GM12874 (cell line): ENCODE results near the gene CEP78.

Experiments
- TF ChIP-seq, protein P1 (sequence below): IDR thresholded peaks from 2 replicates; pipeline ENCODE4 v1.5.1; 2011; ENCODE audit warnings: low read depth, mild to moderate bottlenecking, control low read depth, low read length, moderate library complexity; ENCODE audit not compliant: insufficient read depth

The CEP78 gene

DNA sequence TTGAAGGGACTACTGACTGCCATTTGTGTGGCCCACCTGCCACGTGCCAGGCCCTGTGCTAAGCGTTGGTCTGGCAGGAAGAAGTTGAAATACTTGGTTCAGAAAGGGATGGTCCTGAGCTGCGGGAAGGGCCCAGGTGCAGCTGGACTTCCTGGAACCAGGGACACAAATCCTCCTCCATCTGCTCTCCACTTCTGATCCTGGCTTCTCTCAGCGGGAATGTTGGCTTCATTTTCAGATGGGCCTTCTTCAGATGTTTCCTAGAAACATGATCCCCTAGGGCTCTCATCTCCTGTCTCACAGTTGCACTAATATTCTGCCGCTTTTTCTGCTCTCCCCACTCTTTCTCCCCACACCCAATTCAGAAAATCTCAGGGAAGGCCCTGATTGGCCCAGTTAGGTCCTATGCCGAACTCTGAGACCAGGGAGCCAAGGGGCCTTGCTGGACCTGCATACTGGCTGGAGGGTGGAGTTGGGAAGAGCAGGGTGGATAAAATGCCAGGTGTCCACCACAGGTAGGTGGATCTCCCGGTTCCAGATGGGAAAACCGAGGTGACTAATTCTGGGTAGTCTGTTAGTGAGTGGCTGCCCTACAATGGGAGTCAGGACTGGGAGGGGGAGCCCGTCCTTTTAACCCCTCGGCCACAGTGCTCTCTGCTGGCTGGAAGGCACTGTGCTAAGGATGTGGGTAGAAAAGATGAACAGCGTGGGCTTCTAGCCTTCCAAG lies 80.5 kb downstream of the CEP78 start:
- TF ChIP-seq, protein P1, sequence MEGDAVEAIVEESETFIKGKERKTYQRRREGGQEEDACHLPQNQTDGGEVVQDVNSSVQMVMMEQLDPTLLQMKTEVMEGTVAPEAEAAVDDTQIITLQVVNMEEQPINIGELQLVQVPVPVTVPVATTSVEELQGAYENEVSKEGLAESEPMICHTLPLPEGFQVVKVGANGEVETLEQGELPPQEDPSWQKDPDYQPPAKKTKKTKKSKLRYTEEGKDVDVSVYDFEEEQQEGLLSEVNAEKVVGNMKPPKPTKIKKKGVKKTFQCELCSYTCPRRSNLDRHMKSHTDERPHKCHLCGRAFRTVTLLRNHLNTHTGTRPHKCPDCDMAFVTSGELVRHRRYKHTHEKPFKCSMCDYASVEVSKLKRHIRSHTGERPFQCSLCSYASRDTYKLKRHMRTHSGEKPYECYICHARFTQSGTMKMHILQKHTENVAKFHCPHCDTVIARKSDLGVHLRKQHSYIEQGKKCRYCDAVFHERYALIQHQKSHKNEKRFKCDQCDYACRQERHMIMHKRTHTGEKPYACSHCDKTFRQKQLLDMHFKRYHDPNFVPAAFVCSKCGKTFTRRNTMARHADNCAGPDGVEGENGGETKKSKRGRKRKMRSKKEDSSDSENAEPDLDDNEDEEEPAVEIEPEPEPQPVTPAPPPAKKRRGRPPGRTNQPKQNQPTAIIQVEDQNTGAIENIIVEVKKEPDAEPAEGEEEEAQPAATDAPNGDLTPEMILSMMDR: no peak

DNA sequence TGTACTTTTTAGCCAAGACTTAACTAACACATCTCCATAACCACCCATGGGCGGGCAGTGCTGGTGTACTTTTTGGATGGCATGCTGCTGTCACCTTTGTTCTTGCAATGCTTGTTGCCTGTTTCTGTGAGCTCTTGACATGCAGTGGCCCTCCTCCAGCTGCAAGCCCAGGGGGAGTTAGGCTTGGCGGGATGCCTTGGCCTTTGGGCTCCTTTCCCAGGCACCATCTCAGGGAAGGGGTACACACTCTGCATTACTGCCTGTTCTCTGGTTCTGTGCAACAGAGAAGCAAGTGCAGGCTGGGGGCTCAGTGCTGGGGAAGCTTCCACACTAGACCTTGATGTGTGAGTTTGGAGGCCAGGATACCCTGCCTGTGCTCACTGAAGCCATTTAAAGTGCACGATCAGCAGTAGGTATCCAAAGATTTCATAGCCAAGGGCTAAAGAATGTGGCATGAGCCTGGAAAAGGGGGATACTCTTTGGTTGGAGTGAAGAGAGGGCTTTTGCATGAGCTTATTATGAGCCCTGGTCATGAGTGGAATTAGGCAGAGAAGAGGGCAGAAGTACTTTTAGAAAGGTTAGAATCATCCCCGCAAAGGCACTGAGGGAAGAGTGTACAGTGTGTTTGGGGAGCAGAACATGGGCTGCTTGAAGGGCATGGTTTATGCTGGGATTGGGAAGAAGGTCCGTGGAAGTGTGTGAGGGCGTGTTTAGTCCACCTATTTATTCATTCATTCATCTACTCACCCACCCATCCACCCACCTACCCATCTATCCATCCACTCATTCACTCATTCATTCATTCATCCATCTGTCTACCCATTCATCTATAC lies 83.5 kb downstream of the CEP78 start:
- TF ChIP-seq, protein P1: no peak

DNA sequence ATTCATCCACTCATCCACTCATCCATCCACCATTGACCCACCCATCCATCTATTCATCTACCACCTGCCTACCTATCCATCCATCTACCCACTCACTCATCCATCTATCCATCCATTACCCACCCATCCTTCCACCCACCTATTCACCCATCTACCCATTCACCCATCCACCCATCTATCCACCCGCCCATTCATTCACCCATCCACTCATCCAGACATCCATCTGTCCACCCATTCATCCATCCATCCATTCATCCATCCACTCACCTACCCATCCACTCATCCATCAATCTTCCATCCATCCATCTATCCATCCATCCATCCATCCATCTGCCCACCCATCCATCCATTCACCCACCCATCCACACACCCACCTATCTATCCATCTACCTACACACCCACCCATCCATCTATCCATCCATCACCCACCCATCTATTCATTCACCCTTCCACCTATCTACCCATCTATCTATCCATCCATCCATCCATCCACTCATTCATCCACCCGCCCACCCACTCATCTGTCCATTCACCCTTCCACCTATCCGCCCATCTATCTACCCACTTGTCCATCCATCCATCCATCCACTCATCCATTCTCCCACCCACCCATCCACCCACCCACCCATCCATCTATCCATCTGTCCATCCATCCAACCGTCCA lies 84.3 kb downstream of the CEP78 start:
- TF ChIP-seq, protein P1: no peak

DNA sequence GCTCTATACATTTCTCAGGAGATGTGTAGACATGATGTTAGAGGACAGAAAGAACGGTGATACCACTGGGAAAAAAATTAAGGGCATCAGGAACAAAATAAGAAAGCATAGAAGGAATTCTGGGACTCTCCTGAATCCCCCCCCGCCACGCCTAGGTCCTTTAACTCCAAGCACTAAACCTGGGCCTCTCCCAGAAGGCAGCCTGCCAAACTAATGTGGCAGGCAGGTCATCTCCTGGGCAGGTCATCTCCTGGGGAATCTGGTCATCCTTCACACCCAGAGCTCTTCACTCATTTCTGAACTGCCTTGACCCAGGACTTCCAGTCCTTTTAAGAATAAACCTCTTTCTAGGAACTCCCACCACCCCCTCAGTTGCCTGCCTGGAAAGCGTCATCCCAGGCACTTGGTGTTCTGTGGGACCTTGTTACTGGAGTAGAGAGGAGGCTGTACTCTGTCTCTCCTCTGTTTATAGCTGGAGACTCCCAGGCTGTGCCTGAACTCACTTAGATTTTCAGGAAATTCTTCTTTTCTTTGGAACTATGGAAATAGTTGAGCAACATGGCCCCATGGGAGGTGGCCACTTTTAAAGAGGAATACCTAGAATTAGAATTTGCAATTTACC lies 85.1 kb downstream of the CEP78 start:
- TF ChIP-seq, protein P1: no peak

DNA sequence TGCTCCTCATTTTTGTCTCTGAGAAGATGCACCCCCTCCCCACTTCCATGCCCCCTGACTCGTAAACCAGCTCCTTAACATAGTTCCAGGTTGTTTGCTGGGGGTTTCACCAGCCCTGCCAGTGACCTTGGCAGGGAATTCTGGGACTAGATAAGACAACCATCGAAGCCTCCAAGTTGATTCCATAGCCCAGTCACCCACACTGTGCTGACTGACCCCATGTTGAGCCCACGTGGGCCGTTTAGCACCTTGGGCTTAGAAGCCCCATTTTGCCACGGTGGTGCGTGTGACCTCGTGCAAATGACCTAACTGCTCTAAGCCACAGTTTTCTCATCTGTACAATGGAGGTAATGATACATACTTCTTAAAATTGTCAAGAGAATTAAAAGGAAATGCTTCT lies 85.6 kb downstream of the CEP78 start:
- TF ChIP-seq, protein P1: no peak

- TF ChIP-seq, protein P1: no peak
These were observed 88.3 kb downstream of the CEP78 start for GRCh38 chr9:78324068-78324650.
